Measurements from ENCODE around the gene MON1A.

The MON1A gene

GRCh38 chr3:49930922-49931321 is 1.3 kb upstream of the MON1A start:
- peak overlapping the region; percentile 67 for H3K27ac ChIP-seq (ENCODE audit: low read depth, low read length)
- H4K20me1 ChIP-seq (ENCODE audit: control insufficient read depth, insufficient read depth, low read depth, low read length), result no peaks in the 10 kb centered on the region
- H3K9me3 ChIP-seq (ENCODE audit: control insufficient read depth, insufficient read depth, low read length), result no peaks in the 10 kb centered on the region
- H3K4me2 ChIP-seq (ENCODE audit: low read length), result peak overlapping the region; percentile 99
- H3K4me3 ChIP-seq (ENCODE audit: low read length), result peak overlapping the region; percentile 1; the same call in 1 of the 2 replicates
- peaks cover 5% of the 10 kb centered on the region; the same call in 1 of the 2 replicates for H3K36me3 ChIP-seq (ENCODE audit: control insufficient read depth, low read length)
- H3K4me1 ChIP-seq (ENCODE audit: control insufficient read depth, low read length), result peaks cover 37% of the 10 kb centered on the region
- H3K27me3 ChIP-seq (ENCODE audit: control insufficient read depth, low read length), result no peaks in the 10 kb centered on the region
- no peaks in the 10 kb centered on the region; the same call in 1 of the 2 replicates for H3F3A ChIP-seq (ENCODE audit: control insufficient read depth, insufficient read depth)
- peaks cover 32% of the 10 kb centered on the region for H3K79me2 ChIP-seq (ENCODE audit: control insufficient read depth, low read length)
- H3K9me2 ChIP-seq (replicated peaks; ENCODE audit: control insufficient read depth, low read length), result no peaks in the 10 kb centered on the region
- TF ChIP-seq EZH2phosphoT487 (IDR thresholded peaks at IDR 0.05; ENCODE audit: borderline replicate concordance, low read length) (no peak), CTCF (IDR thresholded peaks at IDR 0.05; ENCODE audit: low read depth, low read length, poor library complexity, severe bottlenecking) (peak; percentile 20)

DNA sequence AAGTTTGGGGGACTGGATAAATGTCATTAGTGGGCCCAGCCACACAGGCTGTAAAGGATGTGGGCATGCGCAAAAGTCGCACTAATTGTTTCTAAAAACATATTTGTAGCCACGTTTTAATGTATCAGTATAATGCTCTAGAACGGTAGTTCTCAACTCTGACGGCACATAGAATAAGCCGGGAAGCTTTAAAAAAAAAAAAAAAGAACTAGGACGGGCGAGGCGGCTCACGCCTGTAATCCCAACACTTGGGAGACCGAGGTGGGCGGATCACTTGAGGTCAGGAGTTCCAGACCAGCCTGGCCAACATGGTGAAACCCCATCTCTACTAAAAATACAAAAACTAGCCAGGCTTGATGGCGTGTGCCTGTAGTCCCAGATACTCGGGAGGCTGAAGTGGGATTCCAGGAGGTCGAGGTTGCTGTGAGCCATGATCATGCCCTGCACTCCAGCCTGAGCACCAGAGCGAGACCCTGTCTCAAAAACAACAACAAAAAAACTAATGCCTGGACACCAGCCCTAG is 618 bp upstream of the MON1A start:
- Histone ChIP-seq H3K9me3 (ENCODE audit: control insufficient read depth, insufficient read depth, low read length) (no peaks in the 10 kb centered on the region), H3K4me3 (ENCODE audit: low read length) (peak overlapping the region; percentile 85), H3K27me3 (ENCODE audit: control insufficient read depth, low read length) (no peaks in the 10 kb centered on the region), H3K27ac (ENCODE audit: low read depth, low read length) (peak overlapping the region; percentile 67), H3K9me2 (replicated peaks; ENCODE audit: control insufficient read depth, low read length) (no peaks in the 10 kb centered on the region), H3K36me3 (ENCODE audit: control insufficient read depth, low read length) (peaks cover 11% of the 10 kb centered on the region; the same call in 1 of the 2 replicates), H4K20me1 (ENCODE audit: control insufficient read depth, insufficient read depth, low read depth, low read length) (no peaks in the 10 kb centered on the region), H3K4me1 (ENCODE audit: control insufficient read depth, low read length) (peaks cover 39% of the 10 kb centered on the region), H3F3A (ENCODE audit: control insufficient read depth, insufficient read depth) (no peaks in the 10 kb centered on the region; the same call in 1 of the 2 replicates), H3K79me2 (ENCODE audit: control insufficient read depth, low read length) (peaks cover 38% of the 10 kb centered on the region), H3K4me2 (ENCODE audit: low read length) (peak overlapping the region; percentile 99)
- TF ChIP-seq CTCF (IDR thresholded peaks at IDR 0.05; ENCODE audit: low read depth, low read length, poor library complexity, severe bottlenecking) (no peak), EZH2phosphoT487 (IDR thresholded peaks at IDR 0.05; ENCODE audit: borderline replicate concordance, low read length) (no peak)

DNA sequence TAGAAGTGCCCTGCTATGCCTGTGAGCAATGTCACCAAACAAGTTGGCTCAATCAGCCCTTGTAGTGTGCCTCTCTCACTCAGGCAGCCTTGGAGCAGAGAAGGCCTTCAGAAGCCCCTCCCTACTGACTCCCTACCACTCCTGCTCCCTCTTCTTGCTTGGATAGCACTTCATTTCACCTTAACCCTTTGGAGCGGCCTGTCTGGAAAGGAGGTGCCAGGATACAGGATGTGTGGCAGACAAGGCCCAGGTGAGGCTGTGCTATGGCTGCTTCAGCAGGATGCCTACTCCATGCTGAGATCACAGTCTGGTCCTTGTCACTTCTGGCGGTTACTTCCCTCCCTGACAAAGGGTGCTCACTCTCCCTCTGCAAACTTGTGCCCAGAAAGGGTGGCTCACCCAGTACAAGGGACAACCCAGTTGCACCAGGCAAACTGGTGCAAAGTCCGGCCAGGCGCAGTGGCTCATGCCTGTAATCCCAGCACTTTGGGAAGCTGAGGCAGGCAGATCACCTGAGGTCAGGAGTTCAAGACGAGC is 1.1 kb downstream of the MON1A start:
- H3K9me3 ChIP-seq (ENCODE audit: control insufficient read depth, insufficient read depth, low read length), result no peaks in the 10 kb centered on the region
- peaks cover 19% of the 10 kb centered on the region for H3K36me3 ChIP-seq (ENCODE audit: control insufficient read depth, low read length)
- peaks cover 45% of the 10 kb centered on the region for H3K79me2 ChIP-seq (ENCODE audit: control insufficient read depth, low read length)
- no peaks in the 10 kb centered on the region for H3K27me3 ChIP-seq (ENCODE audit: control insufficient read depth, low read length)
- peaks cover 39% of the 10 kb centered on the region for H3K4me1 ChIP-seq (ENCODE audit: control insufficient read depth, low read length)
- peak overlapping the region; percentile 85 for H3K4me3 ChIP-seq (ENCODE audit: low read length)
- H3K27ac ChIP-seq (ENCODE audit: low read depth, low read length), result no peak overlapping the region
- no peaks in the 10 kb centered on the region; the same call in 1 of the 2 replicates for H3F3A ChIP-seq (ENCODE audit: control insufficient read depth, insufficient read depth)
- peak overlapping the region; percentile 99 for H3K4me2 ChIP-seq (ENCODE audit: low read length)
- no peaks in the 10 kb centered on the region for H4K20me1 ChIP-seq (ENCODE audit: control insufficient read depth, insufficient read depth, low read depth, low read length)
- H3K9me2 ChIP-seq (replicated peaks; ENCODE audit: control insufficient read depth, low read length), result no peaks in the 10 kb centered on the region
- TF ChIP-seq EZH2phosphoT487 (IDR thresholded peaks at IDR 0.05; ENCODE audit: borderline replicate concordance, low read length) (no peak), CTCF (IDR thresholded peaks at IDR 0.05; ENCODE audit: low read depth, low read length, poor library complexity, severe bottlenecking) (no peak)
